ENCODE results near the gene ATP2A3. TPM values are rescaled to one million over a fixed set of nuclear protein-coding genes. Genes with fewer than 3 reads are reported as not detected.
A peak's percentile ranks its signal among the peaks of the same experiment; 100 is the strongest.

ATP2A3 gene
- total and polyA plus RNA-seq, 2 donors (not counting 1 experiment from before 2014, with no cell fraction given): 697 to 817 TPM

- intact Hi-C loops (cut with micrococcal nuclease): no loop called here
- Histone ChIP-seq H3K4me3 (ENCODE audit: control extremely low read depth in 1 of 5, extremely low read depth in 1 of 5, insufficient read depth in 1 of 5, low read depth in 2 of 5, low read length in 4 of 5) (no peak overlapping the region), H3K27me3 (replicated peaks in 1 of 4; ENCODE audit: control extremely low read depth in 1 of 4, control insufficient read depth in 3 of 4, insufficient read depth in 4 of 4, low read length in 3 of 4) (peaks cover 0 to 3% (median 0%) of the 10 kb centered on the region in 4 experiments), H3K9me3 (ENCODE audit: control extremely low read depth in 1 of 3, control insufficient read depth in 2 of 3, insufficient read depth in 1 of 3, low read length in 2 of 3) (peaks cover 0 to 12% (median 0%) of the 10 kb centered on the region in 3 donors), H3K4me1 (ENCODE audit: control insufficient read depth in 2 of 2, insufficient read depth in 2 of 2, low read length in 2 of 2) (peaks cover 7% of the 10 kb centered on the region in 2 donors), H3K27ac (ENCODE audit: low read length in 2 of 2) (no peak overlapping the region), H2AFZ (ENCODE audit: insufficient read depth, low read depth, low read length, poor library complexity, severe bottlenecking) (no peak overlapping the region), H4K20me1 (ENCODE audit: control insufficient read depth, insufficient read depth, low read length, poor library complexity, severe bottlenecking) (no peaks in the 10 kb centered on the region), H3K36me3 (replicated peaks in 1 of 2; ENCODE audit: control extremely low read depth in 1 of 2, control insufficient read depth in 1 of 2, extremely low read depth in 1 of 2, insufficient read depth in 2 of 2, low read length in 1 of 2) (no peaks in the 10 kb centered on the region), H3K4me2 (replicated peaks; ENCODE audit: low read depth, low read length, poor library complexity, severe bottlenecking) (no peak overlapping the region), H3K79me2 (ENCODE audit: control insufficient read depth, insufficient read depth, low read length) (no peaks in the 10 kb centered on the region), H3K9ac (ENCODE audit: low read length) (no peak overlapping the region)
- H3K27me3 Mint-ChIP-seq: peaks cover 4% of the 10 kb centered on the region
- ATAC-seq (ENCODE audit: low read depth): no peak
- no peak overlapping the region for H3K4me3 Mint-ChIP-seq
- H3K9me3 Mint-ChIP-seq (ENCODE audit: insufficient read depth): no peaks in the 10 kb centered on the region
- ChIA-PET POLR2A (no interaction called here), CTCF (interaction anchor here (1.0 to 2.2 kb wide), 3 partner anchors 11 to 126 kb away, joined by 3 to 5 read pairs (median 5); no protein-coding TSS in a partner anchor)
- H3K4me1 Mint-ChIP-seq: peaks cover 5% of the 10 kb centered on the region
- WGBS (ENCODE audit: insufficient coverage): 96% methylated on average over 21 of the region's 24 CpGs
- H3K27ac Mint-ChIP-seq: peak overlapping the region; percentile 4
- no peak for TF ChIP-seq CTCF (IDR thresholded peaks at IDR 0.05)
- no peak for TF ChIP-seq EZH2 (IDR thresholded peaks at IDR 0.05; ENCODE audit: borderline replicate concordance, insufficient read depth, low read depth, low read length, poor library complexity, severe bottlenecking)
- DNase-seq: no peak
Observed at GRCh38 chr17:3989041-3989886, 25.0 kb upstream of the ATP2A3 start.
